Islet precursor cell (in vitro differentiated cells): ENCODE results near the gene SAXO1.
"Not testable (repeated sequence)": the region's sequence is repeated elsewhere in the genome, so short reads cannot be mapped to it uniquely, and the experiment has no call there.

Experiments
- DNase-seq: peaks from one replicate; pipeline ENCODE4 v3.0.0-alpha.2; 2018

The SAXO1 gene

DNA sequence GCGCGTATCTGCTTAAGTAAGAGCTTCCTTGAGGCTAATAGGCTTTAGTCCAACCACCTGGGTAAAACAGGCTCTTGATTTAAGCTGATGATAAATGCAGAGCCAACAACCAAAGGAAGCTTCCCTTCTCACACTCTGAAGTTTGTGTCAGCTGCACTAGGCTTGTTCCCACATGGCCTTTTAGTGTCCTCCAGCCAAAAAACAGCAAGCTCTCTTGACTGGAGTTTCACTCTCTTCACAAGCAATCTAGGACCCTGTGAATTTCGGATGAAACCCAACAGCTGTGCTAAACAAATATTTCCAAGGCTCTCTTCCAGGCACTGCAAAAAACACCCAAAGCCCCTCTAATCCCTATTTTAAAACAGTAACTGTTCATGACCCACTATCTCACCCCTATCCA is 63.9 kb downstream of the SAXO1 start:
- DNase-seq: no peak

DNA sequence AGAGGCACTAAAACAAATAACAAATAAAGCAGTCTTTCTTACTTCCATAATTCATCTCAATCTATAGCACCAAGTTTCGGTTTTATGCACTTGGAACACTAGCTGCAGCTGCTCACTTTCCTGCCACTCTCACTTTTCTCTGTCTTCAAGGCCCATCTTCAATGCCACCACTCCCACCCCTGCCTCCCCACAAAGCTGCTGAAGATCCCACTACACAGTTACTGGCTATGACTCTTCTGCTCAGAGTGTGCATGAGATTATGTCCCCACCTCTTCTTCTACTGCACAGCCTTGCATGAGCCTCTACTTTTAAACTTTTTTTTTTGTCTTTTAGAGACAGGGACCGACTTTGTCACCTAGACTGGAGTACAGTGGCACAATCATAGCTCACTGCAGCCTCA is 77.4 kb downstream of the SAXO1 start:
- DNase-seq: no peak

DNA sequence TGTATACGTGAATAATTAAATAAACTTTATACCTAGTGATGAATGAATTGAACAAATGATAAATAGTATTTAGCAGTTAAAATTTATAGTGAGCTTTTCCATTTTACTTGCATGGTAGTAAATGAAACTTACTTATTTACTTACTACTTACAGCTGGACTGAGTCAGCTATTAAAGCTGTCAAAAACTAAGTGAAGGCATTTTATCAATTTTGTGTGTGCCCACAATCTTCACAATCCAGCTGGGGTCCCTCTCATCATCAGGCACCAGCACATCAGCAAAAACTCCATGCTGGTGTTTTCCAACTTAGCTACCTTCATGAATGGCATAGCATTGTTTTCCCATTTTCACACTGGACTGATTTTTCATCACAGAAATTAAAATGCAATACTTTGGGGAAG is 81.1 kb downstream of the SAXO1 start:
- no peak for DNase-seq

DNA sequence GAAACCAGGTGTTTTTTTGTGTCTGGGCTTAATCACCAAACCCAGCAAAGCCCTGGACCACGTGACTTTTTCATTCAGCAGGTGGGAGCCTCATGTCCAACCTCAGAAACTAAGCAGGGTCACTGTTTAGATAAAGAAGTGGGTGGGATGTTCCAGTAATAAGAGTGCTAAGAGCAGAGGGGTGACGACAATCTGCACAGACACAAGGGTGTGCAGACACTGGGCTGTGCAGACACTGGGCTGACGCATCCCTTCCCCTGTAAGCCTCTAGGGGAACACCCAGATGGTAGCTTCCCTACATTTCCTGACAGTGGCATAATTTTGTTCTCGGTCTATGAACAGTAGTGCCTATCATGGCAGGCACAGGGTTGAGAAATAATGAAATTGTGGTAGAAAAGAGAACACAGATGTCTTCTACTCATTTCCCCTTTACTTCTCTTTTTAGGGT is 85.1 kb downstream of the SAXO1 start:
- no peak for DNase-seq

DNA sequence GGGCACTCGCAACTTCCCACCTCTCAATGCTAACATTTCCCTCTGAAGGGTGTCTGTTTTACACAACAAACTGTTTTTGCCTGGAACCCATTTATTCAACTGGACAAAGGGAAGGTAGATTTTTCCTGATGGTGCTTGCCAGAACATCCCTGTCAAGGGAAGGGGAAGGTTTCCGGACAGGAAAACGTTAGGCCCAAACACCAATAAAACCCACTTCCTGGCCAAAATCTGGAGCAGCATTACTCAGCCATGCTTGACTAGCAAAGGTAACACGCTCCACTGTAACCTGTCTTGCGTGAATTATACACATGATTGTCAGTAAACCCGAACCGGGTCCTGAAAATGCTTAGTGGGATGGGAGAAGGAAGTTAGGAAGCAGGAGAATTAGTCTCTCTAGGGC is 90.2 kb downstream of the SAXO1 start:
- DNase-seq: no peak

DNA sequence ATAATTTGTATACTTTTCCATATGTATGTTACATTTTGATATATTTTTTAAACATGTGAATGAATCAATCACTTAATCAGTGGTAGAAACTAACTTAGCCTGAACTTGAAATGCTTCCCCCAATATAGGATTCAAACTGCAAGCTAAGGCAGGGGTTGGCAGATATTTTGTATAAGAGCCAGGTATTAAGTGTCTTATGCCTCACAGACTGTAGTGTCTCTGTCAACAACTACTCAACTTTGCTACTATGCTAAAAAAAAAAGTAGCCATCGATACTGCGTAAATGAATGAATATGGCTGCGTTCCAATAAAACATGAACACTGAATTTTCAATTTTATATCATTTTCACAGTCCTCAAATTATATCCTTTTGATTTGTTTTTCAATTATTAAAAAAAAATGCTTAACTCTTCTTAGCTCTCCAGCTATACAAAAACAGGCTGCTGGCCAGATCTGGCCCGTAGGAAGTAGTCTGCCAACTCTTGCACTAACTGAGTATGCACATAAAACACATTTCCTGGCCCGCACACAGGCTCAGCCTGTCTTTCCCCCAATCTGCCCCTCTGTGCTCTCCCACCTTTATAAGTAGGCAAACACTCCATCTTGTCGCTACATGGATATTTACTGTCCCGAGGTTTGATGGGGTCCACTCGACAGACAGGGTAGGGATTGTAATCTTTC is 91.8 kb downstream of the SAXO1 start:
- no peak for DNase-seq

DNA sequence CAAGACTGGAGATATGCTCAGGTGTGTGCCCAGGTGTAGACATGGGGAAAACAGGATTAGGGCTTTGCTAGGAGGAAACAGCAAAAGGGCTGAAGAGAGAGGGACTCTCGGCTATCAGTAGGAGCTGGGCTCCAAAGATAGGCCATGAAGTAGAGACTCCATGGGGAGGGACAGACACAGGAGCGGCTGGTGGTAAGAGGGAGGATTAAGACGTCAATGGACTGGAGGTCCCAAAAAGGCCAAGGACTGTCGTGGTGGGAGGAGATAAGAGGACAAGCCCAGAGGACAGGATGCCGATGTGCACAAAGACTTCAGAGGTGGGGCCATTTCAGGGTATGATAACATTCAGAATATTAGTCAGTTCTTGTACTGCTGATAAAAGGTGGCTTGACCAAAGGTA is 93.1 kb downstream of the SAXO1 start:
- no peak for DNase-seq

DNA sequence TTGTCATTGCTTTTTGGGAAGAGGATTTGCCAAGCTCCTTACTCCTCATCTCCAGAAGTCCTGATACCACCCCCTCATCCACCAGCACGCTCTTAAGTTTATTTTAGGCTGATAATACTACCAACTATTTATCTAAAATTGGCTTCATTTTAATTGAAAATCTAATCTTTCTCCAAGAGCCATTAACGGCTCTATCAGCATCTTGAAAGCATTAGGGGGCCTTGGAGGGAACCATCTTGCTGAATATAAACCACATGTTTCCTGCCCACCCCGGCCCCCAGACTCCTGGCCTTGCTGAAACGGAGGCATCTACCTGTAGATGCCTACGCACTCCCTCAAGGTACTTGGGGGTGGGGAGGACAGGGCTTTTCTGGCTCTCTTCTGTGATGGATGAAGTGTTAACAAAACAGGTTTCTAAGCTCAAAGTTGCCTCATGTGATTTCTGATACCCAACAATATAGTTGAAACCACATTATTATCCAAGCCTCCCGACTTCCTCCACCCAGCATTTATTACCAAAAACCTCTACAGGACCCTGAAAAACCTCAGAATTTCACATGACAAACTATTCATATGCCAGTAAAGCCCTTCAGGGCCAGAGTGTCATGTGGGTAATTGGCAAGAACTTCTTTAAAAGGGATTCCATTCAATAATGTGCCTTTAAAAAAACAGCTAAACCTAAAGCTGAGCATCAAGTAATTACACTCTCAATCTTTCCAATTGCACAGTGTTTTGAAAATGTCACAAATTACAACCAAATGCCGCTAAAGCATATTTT is 96.7 kb downstream of the SAXO1 start:
- DNase-seq: no peak

DNA sequence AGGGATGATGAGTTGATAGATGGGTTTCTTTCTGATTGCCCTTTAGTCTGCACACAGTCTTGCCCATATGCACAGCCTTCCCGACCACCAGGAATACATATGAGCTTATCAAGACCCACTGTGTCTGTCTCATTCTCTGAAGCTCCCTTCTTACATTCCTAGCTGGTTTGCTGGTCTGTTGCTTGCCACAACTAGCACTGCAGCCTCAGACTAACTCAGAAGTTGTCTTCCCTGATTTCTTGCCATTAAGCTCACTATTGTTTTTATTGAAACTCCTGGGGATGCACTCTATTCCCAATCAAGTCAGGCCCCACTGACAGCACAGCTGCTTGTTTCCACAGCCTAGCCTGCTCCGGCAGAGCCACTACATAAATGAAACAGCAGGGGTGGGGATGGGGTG is 97.5 kb downstream of the SAXO1 start:
- no peak for DNase-seq

DNA sequence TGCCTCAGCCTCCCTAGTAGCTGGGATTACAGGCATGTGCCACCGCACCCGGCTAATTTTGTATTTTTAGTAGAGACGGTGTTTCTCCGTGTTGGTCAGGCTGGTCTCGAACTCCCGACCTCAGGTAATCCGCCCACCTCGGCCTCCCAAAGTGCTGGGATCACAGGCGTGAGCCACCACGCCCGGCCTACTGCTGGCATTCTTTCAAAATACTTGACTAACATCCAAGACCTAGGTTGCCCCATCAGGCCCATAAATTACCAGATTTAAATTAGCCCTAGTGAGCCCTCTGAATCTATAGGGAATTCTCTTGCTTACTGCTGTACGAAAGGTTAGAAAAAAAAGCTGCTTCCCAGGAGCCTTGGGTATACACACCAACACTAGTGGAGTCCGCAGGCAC is 102.4 kb downstream of the SAXO1 start:
- DNase-seq: not testable (repeated sequence)

DNA sequence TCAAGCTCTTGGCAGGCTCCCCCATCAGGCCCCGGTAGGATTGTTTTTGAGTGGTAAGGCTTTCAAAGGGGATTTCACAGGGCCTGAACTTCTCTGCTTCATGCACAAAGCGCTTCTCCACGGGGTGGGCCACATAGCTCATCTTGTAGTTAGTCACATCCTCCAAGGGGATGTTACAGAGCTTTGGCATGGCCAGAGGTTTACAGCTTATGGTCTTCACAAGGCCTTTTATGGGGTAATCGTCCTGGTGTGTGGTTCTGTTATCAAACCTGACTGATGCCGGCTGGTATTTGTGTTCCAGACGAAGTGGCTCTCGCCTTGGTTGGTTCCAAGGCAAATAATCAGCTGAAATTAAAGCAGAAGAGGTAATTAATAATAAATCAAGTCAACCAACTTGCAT is 104.3 kb downstream of the SAXO1 start:
- DNase-seq: no peak

DNA sequence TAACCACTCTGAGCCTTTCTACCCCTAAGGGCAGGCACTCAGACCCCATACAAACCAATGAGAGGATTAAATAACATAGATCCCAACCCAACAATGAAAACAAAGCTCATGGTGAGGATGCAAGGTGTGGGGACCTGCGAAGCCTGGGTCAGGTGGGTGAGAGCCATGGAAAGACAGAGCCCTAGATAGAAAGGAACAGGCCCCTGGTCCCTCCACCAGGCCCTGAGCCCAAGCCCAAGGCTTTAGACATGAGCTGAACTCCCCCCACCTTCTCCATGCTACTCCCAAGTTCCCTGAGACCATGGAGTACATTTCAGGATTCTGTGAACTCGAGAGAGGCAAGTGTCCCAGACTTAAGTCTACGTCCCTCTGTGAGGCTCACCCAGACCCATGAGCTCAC is 106.5 kb downstream of the SAXO1 start:
- no peak for DNase-seq

DNA sequence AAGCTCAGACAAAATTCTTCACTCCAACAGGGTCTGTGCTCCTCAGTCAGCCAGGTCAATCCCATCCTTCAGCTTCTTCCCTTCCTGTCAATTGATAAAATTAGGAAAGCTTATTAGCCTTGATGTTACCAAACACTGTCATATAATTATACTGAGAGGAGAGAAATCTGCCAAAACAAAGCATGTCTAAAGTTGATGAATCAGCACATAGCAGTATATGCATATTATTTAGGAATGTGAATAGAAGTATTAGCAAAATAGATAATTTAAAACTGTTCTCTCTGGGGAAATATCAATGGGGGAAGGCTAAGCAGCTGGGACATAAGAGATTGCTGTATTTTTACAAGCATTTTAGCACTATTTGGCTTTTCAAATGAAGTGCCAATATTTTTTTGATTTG is 107.1 kb downstream of the SAXO1 start:
- DNase-seq: no peak

DNA sequence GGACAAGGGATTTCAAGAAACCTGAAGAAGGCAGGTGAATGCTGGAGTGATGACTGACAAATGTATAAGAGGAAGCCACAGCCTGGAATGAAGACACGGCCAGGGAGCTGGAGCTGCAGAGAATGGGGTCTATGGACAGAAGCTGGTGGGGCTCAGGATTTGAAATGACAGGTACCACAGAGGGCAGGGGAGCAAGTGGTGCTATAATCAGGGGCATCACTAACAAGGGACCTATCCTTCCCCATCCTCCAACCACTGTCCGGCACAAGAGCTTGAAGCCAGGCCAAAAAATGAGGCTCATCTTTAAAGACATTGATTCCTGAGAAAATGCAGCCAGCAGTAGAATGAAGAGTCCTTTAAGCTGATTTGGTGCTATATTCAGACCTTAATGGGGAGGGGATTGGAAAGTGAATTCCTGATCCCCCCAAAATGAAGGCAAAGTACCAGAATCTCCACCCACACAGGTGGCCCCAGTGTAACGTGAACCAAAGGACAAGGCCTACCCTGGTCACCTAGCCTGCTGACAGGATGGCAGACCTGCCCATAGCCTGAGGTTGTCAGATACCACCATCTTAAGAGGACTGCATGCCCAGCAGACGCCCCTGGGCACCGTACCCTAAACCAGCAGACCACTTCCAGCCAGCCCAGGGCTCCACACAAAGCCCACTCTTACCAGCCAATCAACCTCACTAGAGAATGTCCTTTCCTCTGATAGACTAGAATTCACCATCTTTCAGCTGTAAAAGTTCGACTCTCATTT is 109.2 kb downstream of the SAXO1 start:
- DNase-seq: no peak

DNA sequence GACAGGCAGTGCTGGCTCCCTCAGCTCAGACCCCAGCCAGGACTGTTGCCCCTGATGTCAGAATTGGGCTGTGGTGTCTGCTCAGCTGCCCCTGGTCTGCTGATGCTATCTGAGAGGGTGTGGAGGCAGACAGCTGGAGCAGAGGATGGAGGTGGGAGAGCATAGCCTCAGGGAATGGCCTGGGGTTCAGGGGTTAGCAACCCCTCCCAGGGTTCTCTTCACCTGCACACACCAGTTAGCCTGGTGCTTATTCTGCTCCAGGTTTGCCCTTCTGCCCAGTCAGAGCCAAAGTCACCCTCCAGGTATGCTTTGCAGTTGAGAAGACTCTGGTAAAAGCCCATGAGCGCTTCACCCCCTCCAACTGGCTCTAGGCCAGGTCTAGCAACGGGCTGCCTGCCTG is 109.8 kb downstream of the SAXO1 start:
- no peak for DNase-seq

DNA sequence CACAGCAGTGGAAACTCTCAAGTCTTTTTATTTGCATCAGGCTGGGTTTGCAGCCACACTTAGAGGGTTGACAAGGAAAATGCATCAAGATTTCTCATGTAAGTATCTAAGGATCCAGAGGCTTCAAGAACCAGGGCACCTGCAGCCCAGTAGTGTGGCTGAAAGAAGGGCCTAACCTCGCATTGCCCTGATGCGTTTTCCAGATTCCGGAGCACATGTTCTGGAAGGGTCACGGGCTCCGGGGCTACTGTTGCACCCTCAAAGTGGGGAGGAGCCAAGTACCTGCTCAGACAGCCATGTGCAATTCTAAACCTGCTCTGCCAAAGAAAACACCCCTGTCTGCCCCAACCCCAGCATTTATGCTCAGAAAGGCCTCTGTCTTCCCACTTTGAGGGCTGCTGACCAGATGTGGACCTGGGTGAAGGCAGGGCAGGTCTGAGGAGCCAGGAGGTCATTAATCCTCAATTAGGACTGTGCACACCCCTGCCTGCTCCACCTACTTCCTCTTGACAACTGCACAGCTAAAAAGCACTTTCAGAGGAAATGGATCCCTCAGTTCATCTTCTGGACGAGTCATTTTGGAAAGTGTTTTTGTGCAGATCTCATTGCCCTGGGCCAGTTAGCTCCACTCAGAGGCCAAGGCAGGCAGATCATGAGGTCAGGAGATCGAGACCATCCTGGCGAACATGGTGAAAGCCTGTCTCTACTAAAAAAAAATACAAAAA is 110.7 kb downstream of the SAXO1 start:
- DNase-seq: peak; percentile 48

DNA sequence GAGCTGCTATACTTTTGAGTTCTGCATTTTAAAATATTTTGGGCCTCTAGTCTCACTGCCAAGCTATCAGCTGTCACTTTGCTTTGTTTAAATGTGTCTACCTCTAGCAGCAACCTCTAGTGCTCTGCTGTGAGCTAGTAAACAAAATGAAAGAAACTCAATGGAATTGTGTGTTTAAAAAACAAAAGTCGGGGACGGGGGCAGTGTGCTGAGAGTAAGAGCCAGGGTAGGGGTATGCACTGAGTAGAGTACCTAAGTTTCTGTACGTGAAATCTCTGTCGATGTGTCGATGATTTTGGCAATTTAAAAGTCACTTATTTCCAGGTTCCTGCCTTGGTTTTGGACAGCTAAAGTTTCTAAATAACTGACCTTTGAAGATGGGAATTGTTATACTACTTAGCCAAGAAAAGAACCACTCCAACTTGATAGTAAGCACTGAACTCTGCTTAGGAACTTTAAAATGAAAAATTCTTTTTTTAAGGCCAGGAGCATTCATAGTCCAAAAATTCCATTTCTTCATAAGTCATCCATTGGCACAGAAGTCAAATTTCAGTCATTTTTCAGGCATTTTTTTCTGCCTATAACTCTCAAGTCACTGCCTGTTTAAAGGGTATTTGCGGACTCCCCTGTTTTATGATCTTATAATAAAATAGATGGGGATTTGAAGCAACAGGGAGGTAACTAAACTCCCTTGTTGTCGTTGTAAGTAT is 111.5 kb downstream of the SAXO1 start:
- DNase-seq: no peak

DNA sequence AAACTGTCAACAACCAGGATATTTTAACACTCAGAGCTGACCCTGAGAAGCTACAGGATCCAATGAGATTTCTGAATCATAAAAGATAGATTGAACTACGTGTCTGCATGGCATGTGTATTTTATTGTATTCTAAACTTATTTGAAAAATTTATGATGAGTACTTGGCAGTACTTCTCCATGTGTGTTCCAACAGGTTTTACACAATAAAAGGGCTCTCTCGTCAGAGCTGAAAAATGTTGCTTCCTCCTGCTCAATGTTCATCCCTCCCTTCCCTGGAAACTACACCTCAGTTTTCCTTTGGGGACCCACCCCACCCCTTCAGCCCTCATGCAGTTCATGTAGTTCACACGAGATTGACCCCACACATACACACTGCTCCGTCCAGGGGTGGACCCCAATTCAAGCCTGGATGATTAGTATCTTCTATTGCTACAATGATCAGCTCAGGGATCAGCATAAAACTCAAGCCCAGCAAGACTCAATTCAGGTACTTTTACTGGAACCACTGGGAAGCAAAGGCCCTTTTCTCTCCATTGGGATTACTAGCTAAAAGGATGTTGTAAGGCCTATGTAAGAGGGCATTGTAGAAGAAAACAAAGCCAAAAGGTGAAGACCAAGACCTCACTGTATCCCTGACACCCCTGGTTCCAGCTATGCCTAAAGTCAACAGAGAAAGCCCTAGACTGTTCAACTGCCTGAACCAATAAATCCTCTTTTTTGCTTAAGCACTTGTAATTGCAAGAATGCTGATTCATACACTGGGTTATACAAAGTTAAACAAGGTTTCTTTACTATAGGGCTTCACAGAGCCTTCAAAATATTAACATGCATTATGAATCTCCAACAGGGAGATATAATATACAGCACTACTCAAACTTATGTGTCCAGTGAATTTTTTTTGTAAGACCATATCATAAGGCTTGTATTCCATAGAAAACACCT is 112.6 kb downstream of the SAXO1 start:
- DNase-seq: no peak

DNA sequence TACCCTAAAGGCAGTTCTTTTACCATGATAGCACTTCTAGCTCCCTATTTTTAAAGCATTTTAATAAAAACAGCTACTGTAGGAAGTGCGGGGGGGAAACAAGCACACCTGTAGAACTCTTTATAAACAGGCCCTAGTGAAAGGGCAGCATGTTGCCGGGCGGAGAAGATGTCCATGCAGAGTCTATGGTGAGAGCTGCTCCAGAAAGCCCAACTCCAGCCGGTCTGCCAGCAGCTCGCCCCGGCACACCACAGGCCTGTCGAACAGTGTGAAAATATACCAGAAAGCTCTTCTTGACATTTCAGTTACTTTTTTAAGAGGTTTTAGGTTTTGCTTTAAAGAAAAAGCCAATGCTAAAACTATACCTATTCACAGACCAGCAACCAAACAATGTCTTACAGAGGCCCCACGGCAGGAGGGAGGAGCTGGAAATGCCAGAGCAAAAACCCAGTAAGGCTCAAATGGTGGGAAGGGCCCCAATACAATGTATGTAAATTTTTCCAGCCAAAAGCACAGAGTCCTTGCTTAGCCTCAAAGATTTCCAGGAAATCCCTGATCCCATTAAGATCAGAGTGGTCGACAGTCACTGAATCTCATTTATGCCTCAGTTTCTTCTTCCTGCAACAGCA is 121.2 kb downstream of the SAXO1 start:
- DNase-seq: no peak

DNA sequence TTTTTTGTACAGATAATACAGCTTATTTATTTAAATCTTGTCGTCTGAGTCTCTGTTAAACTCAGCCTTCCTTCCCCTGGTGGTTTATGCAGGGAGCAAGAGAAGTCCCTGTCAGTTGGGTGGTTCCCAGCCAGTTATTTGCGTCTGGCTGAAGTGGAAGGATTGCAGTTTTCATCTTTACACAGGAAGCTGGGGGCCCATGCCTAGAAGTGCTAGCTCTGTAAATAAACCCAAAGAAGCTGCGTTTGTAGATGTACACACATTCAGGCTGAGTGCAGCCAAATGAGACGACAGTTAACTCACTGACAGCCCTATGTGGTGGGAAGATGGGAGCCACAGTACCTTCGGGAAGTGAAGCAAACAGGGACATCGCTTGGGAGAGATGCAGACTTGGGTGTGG is 122.1 kb downstream of the SAXO1 start:
- peak; percentile 49 for DNase-seq

DNA sequence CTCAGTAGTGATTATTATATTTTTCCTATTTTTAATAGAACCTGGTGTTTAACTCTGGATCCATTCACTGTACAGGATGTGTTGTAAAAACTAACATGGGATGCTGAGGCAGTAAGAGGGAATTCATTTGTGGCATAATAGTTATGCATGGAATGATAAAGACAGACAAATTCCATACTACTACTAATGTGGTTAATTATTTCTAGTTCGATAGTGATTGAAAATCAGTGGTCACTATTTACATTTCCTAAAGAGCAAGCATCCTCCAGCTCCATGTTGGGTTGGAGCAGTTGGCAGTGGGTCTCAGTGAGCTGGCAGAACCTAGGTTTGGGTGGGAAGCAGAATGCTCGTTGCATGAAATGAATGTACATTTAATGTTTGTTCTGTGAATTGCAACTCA is 122.6 kb downstream of the SAXO1 start:
- no peak for DNase-seq
